Central memory CD8-positive, alpha-beta T cell (primary cell): Measurements from ENCODE around the gene MTA2.

Experiments
- ATAC-seq: fragments of 150-1000 bp; cut with Tn5 transposase; replicated peaks from 2 replicates; pipeline ENCODE4 v1.10.0; 2022; ENCODE audit warnings: mild to moderate bottlenecking, moderate FRiP score, moderate number of reproducible peaks; ENCODE audit not compliant: poor library complexity, severe bottlenecking; ENCODE audit errors: extremely low read depth
- DNase-seq, 2 donors: peaks; one replicate each; pipeline ENCODE4 v3.0.0; 2021; ENCODE audit warnings: low spot score in 2 of 2
- H3K27ac Mint-ChIP-seq: one replicate; pipeline ENCODE4 v1.8.0; 2022; ENCODE audit warnings: low read depth, mild to moderate bottlenecking, moderate library complexity, mixed read lengths
- H3K27me3 Mint-ChIP-seq: one replicate; pipeline ENCODE4 v1.8.0; 2022; ENCODE audit warnings: mixed read lengths
- H3K36me3 Mint-ChIP-seq: one replicate; pipeline ENCODE4 v1.8.0; 2022; ENCODE audit warnings: mild to moderate bottlenecking, moderate library complexity, mixed read lengths; ENCODE audit not compliant: insufficient read depth
- H3K4me1 Mint-ChIP-seq: one replicate; pipeline ENCODE4 v1.8.0; 2022; ENCODE audit warnings: mixed read lengths
- H3K4me3 Mint-ChIP-seq: one replicate; pipeline ENCODE4 v1.8.0; 2022; ENCODE audit warnings: mild to moderate bottlenecking, moderate library complexity, mixed read lengths
- H3K9me3 Mint-ChIP-seq: one replicate; pipeline ENCODE4 v1.8.0; 2022; ENCODE audit warnings: mixed read lengths

The MTA2 gene

DNA sequence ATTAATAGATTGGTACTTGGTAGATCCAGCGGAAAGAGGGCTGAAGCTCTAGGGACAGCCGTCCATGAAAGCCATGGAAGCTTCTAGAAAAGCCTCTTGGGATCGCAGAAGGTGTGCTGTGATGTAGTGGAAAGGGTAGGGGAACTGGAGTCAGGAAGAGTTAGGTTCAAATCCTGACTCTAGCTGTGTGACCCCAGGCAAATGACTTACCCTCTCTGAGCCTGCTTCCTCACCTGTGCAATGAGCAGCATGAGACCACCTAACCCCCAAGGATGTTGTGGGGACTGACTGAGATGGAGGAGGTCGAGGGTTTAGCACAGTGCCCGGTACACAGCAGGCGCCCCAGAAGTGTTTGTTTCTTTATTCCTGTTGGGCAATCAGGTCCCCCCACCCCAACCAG lies 8.7 kb upstream of the MTA2 start:
- H3K27ac Mint-ChIP-seq = peak overlapping the region; percentile 98
- H3K36me3 Mint-ChIP-seq = peaks cover 22% of the 10 kb centered on the region
- H3K9me3 Mint-ChIP-seq = no peaks in the 10 kb centered on the region
- H3K27me3 Mint-ChIP-seq = no peaks in the 10 kb centered on the region
- H3K4me3 Mint-ChIP-seq = peak overlapping the region; percentile 93
- H3K4me1 Mint-ChIP-seq = peaks cover 41% of the 10 kb centered on the region
- DNase-seq (no peak), ATAC-seq (no peak)

- H3K4me3 Mint-ChIP-seq = no peak overlapping the region
These were observed 7.1 kb upstream of the MTA2 start for GRCh38 chr11:62608776-62609175.

GRCh38 chr11:62607714-62608113 lies 6.0 kb upstream of the MTA2 start:
- Mint-ChIP-seq H3K4me1 (peaks cover 42% of the 10 kb centered on the region), H3K9me3 (no peaks in the 10 kb centered on the region), H3K36me3 (peaks cover 21% of the 10 kb centered on the region), H3K27ac (no peak overlapping the region), H3K27me3 (no peaks in the 10 kb centered on the region), H3K4me3 (no peak overlapping the region)
- ATAC-seq (no peak), DNase-seq (no peak)

More at GRCh38 chr11:62608776-62609175, 7.1 kb upstream of the MTA2 start:
- H3K36me3 Mint-ChIP-seq = peaks cover 19% of the 10 kb centered on the region
- peaks cover 37% of the 10 kb centered on the region for H3K4me1 Mint-ChIP-seq
- DNase-seq (no peak), ATAC-seq (no peak)
- no peak overlapping the region for H3K27ac Mint-ChIP-seq
- H3K27me3 Mint-ChIP-seq = no peaks in the 10 kb centered on the region
- H3K9me3 Mint-ChIP-seq = no peaks in the 10 kb centered on the region

DNA sequence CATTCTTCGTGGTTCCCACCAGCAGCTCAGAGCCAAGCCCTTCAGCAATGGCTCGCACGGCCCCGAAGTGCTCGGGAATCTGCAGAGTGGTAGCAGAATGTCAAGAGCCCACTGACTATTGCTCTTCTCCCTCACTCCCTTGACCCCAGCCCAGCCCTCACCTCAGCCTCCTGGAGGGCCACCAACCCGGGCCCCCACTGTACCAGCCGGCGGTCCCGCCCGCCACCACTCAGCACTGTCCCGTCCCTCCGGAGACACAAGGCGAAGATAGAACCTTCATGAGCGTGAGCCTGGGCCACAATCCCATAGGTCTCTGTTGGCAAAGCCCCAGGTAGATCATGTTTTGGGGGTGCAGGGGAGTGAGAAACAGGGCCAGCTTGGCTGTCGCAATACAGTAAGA lies 4.2 kb upstream of the MTA2 start:
- no peaks in the 10 kb centered on the region for H3K27me3 Mint-ChIP-seq
- ATAC-seq = no peak
- H3K9me3 Mint-ChIP-seq = no peaks in the 10 kb centered on the region
- peaks cover 27% of the 10 kb centered on the region for H3K36me3 Mint-ChIP-seq
- no peak overlapping the region for H3K27ac Mint-ChIP-seq
- DNase-seq = no peak
- no peak overlapping the region for H3K4me3 Mint-ChIP-seq
- peaks cover 47% of the 10 kb centered on the region for H3K4me1 Mint-ChIP-seq

GRCh38 chr11:62605467-62605866 lies 3.8 kb upstream of the MTA2 start:
- ATAC-seq (no peak), DNase-seq (no peak)
- Mint-ChIP-seq H3K27ac (no peak overlapping the region), H3K4me3 (no peak overlapping the region), H3K4me1 (peaks cover 45% of the 10 kb centered on the region), H3K9me3 (no peaks in the 10 kb centered on the region), H3K36me3 (peaks cover 27% of the 10 kb centered on the region), H3K27me3 (no peaks in the 10 kb centered on the region)

DNA sequence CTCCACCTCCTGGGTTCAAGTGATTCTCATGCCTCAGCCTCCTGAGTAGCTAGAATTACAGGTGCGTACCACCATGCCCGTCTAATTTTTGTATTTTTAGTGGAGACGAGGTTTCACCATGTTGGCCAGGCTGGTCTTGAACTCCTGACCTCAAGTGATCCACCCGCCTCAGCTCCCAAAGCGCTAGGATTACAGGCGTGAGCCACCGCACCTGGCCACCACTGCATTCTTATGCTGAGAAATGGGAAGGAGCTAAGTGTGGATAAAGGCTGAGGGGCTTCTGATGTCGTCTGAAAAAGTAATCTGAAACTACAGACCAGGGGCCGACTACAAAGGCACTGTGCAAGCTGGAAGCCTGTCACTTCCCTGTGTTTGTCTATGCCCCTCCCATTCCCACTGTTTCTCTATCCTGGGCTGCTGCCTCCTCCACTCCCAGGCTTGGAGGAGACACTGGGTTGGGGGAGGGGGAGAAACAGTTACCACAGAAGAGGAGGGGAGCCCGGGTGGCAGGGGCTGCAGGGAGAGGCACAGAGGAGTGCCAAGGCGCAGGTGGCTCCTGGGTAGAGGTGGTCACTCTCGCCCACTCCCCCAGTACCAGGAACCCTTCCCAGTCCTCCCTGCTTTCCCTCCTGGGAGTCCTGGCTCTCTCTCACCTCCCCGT lies 2.9 kb upstream of the MTA2 start:
- no peak overlapping the region for H3K4me3 Mint-ChIP-seq
- H3K36me3 Mint-ChIP-seq = peaks cover 29% of the 10 kb centered on the region
- ATAC-seq = no peak
- H3K9me3 Mint-ChIP-seq = no peaks in the 10 kb centered on the region
- DNase-seq = no peak
- peaks cover 48% of the 10 kb centered on the region for H3K4me1 Mint-ChIP-seq
- no peak overlapping the region for H3K27ac Mint-ChIP-seq
- no peaks in the 10 kb centered on the region for H3K27me3 Mint-ChIP-seq

- no peaks in the 10 kb centered on the region for H3K27me3 Mint-ChIP-seq
- peaks cover 51% of the 10 kb centered on the region for H3K4me1 Mint-ChIP-seq
- DNase-seq = no peak
- peak overlapping the region; percentile 36 for H3K27ac Mint-ChIP-seq
- peaks cover 33% of the 10 kb centered on the region for H3K36me3 Mint-ChIP-seq
- peak overlapping the region; percentile 54 for H3K4me3 Mint-ChIP-seq
- no peaks in the 10 kb centered on the region for H3K9me3 Mint-ChIP-seq
- ATAC-seq = no peak
These were observed 2.2 kb upstream of the MTA2 start for GRCh38 chr11:62603776-62604299.

DNA sequence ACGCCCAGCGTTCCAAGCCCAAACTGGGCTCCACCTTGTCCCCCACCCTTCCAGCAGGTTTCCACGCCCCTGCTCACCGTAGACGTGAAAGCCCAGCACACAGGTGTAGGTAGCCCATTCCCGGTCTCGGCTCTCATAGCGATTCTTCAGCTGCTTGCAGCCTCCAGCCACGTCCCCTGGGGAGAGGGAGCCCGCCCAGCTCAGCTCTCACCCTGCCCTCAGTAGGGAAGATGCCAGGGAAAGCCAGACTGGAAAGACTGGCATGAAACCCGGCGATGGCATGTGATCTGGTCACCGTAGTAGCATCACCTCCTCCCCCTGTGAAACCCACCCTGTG lies 1.4 kb upstream of the MTA2 start:
- H3K9me3 Mint-ChIP-seq = no peaks in the 10 kb centered on the region
- peaks cover 39% of the 10 kb centered on the region for H3K36me3 Mint-ChIP-seq
- peaks cover 55% of the 10 kb centered on the region for H3K4me1 Mint-ChIP-seq
- DNase-seq (no peak), ATAC-seq (no peak)
- no peaks in the 10 kb centered on the region for H3K27me3 Mint-ChIP-seq
- H3K27ac Mint-ChIP-seq = peak overlapping the region; percentile 36
- peak overlapping the region; percentile 54 for H3K4me3 Mint-ChIP-seq

DNA sequence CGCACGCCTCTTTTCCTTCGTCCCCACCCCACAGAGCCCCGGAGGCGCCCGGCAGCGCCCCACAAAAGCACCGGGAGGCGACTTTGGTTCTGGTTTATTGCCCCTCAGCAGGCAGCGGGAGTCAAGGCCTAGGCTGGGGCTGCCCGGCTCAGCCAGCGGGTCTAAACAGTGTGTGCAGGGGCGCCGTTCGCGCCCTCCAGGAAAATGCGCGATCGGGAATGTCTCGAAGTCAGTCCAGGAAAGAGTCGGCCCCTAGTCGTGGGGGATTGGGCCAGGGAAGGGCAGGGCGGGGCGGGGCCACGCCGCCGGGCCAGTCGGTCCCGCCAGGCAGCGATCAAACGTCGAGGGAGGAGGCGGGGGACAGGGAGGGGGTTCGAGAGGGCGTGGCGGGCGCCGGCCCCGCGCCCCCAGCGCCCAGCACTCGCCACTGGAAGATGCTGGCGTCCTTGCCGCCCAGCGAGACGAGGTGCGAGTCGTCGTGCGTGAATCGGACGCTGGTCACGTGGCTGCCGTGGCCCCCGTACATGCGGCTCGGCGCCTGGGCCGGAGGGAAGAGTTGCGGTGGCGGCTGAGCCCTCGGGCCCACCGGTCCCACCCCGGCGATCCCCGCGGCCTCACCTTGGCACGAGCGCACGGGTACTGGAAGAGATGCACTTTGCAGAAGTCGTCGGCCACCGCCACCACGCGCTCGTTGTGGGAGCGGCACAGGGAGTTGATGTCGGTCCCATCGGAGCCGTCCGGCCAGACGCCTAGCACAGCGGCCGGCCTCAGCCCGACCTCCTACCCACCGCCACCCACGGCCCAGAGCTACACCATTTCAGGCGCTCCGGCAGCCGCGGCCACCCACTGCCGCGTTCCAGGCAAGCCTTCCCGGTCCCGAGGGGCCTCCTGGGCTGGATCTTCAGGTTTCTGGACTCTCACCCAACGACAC lies 741 bp upstream of the MTA2 start:
- Mint-ChIP-seq H3K4me3 (peak overlapping the region; percentile 84), H3K4me1 (peaks cover 55% of the 10 kb centered on the region), H3K27me3 (no peaks in the 10 kb centered on the region), H3K36me3 (peaks cover 39% of the 10 kb centered on the region), H3K27ac (peak overlapping the region; percentile 89), H3K9me3 (no peaks in the 10 kb centered on the region)
- ATAC-seq (no peak), DNase-seq (no peak)

DNA sequence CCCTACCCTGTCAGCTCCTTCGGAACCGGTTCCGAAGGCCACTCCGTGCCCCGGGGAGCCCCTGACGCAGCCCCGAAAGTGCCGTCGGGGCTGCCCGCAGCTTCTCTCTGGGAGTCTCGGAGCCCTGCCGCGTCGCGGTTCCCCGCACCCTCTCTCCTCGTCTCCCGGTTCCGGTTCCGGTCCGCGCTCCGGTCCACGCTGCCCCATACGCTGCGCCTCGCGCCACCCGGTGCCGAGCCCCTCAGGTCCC lies 618 bp downstream of the MTA2 start:
- peak; percentile 3 for ATAC-seq
- peak overlapping the region; percentile 84 for H3K4me3 Mint-ChIP-seq

GRCh38 chr11:62600367-62601121 lies 1.1 kb downstream of the MTA2 start:
- DNase-seq (no peak), ATAC-seq (no peak)
- H3K4me1 Mint-ChIP-seq = peaks cover 60% of the 10 kb centered on the region
- H3K27me3 Mint-ChIP-seq = no peaks in the 10 kb centered on the region
- no peaks in the 10 kb centered on the region for H3K9me3 Mint-ChIP-seq
- H3K4me3 Mint-ChIP-seq = peak overlapping the region; percentile 84
- peaks cover 53% of the 10 kb centered on the region for H3K36me3 Mint-ChIP-seq
- H3K27ac Mint-ChIP-seq = peak overlapping the region; percentile 89

More for the DNA sequence above, 618 bp downstream of the MTA2 start:
- Mint-ChIP-seq H3K4me1 (peaks cover 60% of the 10 kb centered on the region), H3K9me3 (no peaks in the 10 kb centered on the region), H3K27ac (peak overlapping the region; percentile 89), H3K27me3 (no peaks in the 10 kb centered on the region), H3K36me3 (peaks cover 51% of the 10 kb centered on the region)
- DNase-seq = no peak

- ATAC-seq = no peak
- Mint-ChIP-seq H3K9me3 (no peaks in the 10 kb centered on the region), H3K4me3 (peak overlapping the region; percentile 84), H3K27me3 (no peaks in the 10 kb centered on the region), H3K36me3 (peaks cover 58% of the 10 kb centered on the region), H3K27ac (peak overlapping the region; percentile 89), H3K4me1 (peaks cover 55% of the 10 kb centered on the region)
- DNase-seq = no peak
These were observed 1.8 kb downstream of the MTA2 start for GRCh38 chr11:62599901-62600300.
